GM18951 (cell line): ENCODE measurements around the gene TPX2.

Experiments used
- POLR2A ChIP-seq: IDR thresholded peaks from 4 replicates; pipeline ENCODE4 v1.6.1; 2011; ENCODE audit warnings: mild to moderate bottlenecking; ENCODE audit not compliant: insufficient read length, insufficient read depth; ENCODE audit errors: extremely low read depth
- in situ Hi-C: fragments of 300-500 bp; cut with MboI; formaldehyde crosslinking; loops from one replicate; pipeline ENCODE4 v1.12.0; 2022; ENCODE audit warnings: low sequenced_read_pairs, mixed read lengths, inconsistent platforms; ENCODE audit not compliant: unreplicated experiment

TPX2 gene

GRCh38 chr20:31781945-31782344 lies 42.9 kb downstream of the TPX2 start:
- in situ Hi-C loops = no loop called here

GRCh38 chr20:31784354-31785044 lies 45.4 kb downstream of the TPX2 start:
- no peak for TF ChIP-seq POLR2A

More at GRCh38 chr20:31781945-31782344, 42.9 kb downstream of the TPX2 start:
- no peak for TF ChIP-seq POLR2A

GRCh38 chr20:31785089-31785488 lies 46.0 kb downstream of the TPX2 start:
- no peak for TF ChIP-seq POLR2A
- in situ Hi-C loops = no loop called here

More at GRCh38 chr20:31784354-31785044, 45.4 kb downstream of the TPX2 start:
- in situ Hi-C loops = no loop called here

- in situ Hi-C loops = no loop called here
- TF ChIP-seq POLR2A = no peak
Observed at GRCh38 chr20:31788578-31788977, 49.5 kb downstream of the TPX2 start.

GRCh38 chr20:31790401-31790800 lies 51.3 kb downstream of the TPX2 start:
- in situ Hi-C loops = no loop called here
- TF ChIP-seq POLR2A = no peak

- no peak for TF ChIP-seq POLR2A
- in situ Hi-C loops = no loop called here
Observed at GRCh38 chr20:31797364-31797763, 58.3 kb downstream of the TPX2 start.

GRCh38 chr20:31801508-31801907 lies 62.4 kb downstream of the TPX2 start:
- in situ Hi-C loops = no loop called here
- TF ChIP-seq POLR2A = no peak

GRCh38 chr20:31803552-31804291 lies 64.6 kb downstream of the TPX2 start:
- in situ Hi-C loops = no loop called here

GRCh38 chr20:31806564-31807355 lies 67.7 kb downstream of the TPX2 start:
- TF ChIP-seq POLR2A = no peak
- in situ Hi-C loops = no loop called here

More at GRCh38 chr20:31803552-31804291, 64.6 kb downstream of the TPX2 start:
- no peak for TF ChIP-seq POLR2A

- TF ChIP-seq POLR2A = no peak
- in situ Hi-C loops = no loop called here
Observed at GRCh38 chr20:31808481-31808880, 69.4 kb downstream of the TPX2 start.

- no peak for TF ChIP-seq POLR2A
- in situ Hi-C loops = no loop called here
Observed at GRCh38 chr20:31809661-31810060, 70.6 kb downstream of the TPX2 start.

GRCh38 chr20:31811198-31811597 lies 72.1 kb downstream of the TPX2 start:
- in situ Hi-C loops = no loop called here
- no peak for TF ChIP-seq POLR2A
